ENCODE data around the gene TMEM8B.

TMEM8B gene

GRCh38 chr9:35840881-35841644 lies 12.0 kb downstream of the TMEM8B start:
- DNase-seq = no peak

GRCh38 chr9:35841645-35841900 lies 12.5 kb downstream of the TMEM8B start:
- no peak for DNase-seq

- DNase-seq = no peak
These were observed 13.2 kb downstream of the TMEM8B start for GRCh38 chr9:35842020-35842745.

GRCh38 chr9:35842795-35843194 lies 13.8 kb downstream of the TMEM8B start:
- no peak for DNase-seq

- DNase-seq = peak; percentile 83
These were observed 15.7 kb downstream of the TMEM8B start for GRCh38 chr9:35844628-35845270.

GRCh38 chr9:35845824-35846771 lies 17.1 kb downstream of the TMEM8B start:
- no peak for DNase-seq

GRCh38 chr9:35847792-35848572 lies 19.0 kb downstream of the TMEM8B start:
- no peak for DNase-seq

- no peak for DNase-seq
These were observed 23.3 kb downstream of the TMEM8B start for GRCh38 chr9:35852267-35852815.

GRCh38 chr9:35852876-35853865 lies 24.1 kb downstream of the TMEM8B start:
- DNase-seq = no peak

GRCh38 chr9:35854091-35854762 lies 25.2 kb downstream of the TMEM8B start:
- no peak for DNase-seq

- DNase-seq = no peak
These were observed 27.2 kb downstream of the TMEM8B start for GRCh38 chr9:35856206-35856605.

- DNase-seq = no peak
These were observed 27.9 kb downstream of the TMEM8B start for GRCh38 chr9:35856882-35857281.

- DNase-seq = no peak
These were observed 29.4 kb downstream of the TMEM8B start for GRCh38 chr9:35858458-35858857.

- no peak for DNase-seq
These were observed 30.4 kb downstream of the TMEM8B start for GRCh38 chr9:35859310-35859989.

- DNase-seq = no peak
These were observed 30.9 kb downstream of the TMEM8B start for GRCh38 chr9:35859990-35860339.

GRCh38 chr9:35861161-35861897 lies 32.3 kb downstream of the TMEM8B start:
- no peak for DNase-seq

- DNase-seq = no peak
These were observed 33.3 kb downstream of the TMEM8B start for GRCh38 chr9:35862328-35862727.

GRCh38 chr9:35863583-35863982 lies 34.6 kb downstream of the TMEM8B start:
- no peak for DNase-seq

All from KG1 (cell line).